Activated CD4-positive, alpha-beta T cell treated with anti-CD3 and anti-CD28 coated beads, Interleukin-2, amount 50 U/mL, for 24 hours (primary cell): Measurements from ENCODE around the gene CNFN.
"Not testable (repeated sequence)": the region's sequence is repeated elsewhere in the genome, so short reads cannot be mapped to it uniquely, and the experiment has no call there.

ENCODE experiments used
- DNase-seq, 2 donors: peaks; one replicate each; pipeline ENCODE4 v3.0.0-alpha.2; 2020; ENCODE audit warnings: low read depth in 1 of 2, low spot score in 1 of 2

Gene CNFN

DNA sequence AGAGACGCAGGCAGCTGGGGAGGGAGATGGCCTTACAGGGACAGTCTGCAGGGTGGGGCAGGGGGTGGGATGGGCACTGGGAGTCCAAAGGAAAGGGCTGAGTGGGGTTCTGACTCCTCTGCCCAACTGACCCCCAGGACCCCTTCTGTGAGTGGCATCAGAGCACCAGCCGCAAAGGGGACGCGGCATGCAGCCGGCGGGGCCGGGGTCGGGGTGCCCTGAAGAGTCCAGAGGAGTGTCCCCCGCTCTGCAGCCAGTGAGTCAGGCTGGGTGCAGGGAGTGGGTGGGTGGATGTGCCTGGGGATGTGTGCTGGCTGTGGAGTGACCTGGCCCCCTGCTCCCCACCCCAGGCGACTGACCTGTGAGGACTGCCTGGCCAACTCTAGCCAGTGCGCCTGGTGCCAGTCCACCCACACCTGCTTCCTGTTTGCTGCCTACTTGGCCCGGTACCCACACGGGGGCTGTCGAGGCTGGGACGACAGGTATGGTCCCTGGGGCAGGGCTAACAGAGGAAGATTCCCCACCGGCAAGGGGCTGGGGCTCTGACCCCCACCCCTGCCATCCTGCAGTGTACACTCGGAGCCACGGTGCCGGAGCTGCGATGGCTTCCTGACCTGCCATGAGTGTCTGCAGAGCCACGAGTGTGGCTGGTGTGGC is 38.9 kb downstream of the CNFN start:
- DNase-seq: no peak

DNA sequence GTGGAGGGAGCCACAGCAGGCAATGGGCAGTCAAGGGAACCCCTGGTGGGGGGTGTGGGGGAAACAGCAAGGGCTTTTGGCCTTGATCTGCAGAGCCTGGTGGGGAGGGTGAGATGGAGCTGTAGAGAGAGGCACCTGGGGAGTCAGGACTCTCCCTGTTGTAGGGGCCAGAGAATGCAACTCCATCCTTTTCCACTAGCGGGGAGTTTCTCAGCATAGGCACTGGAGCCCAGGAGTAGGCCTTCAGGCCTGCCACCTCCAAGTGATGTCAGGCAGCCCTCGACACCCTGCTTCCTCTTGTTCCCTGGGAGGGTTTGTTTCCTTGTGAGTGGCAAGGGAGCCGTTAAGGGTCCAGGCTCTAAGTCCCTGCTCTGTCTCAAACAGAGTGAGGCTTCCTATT is 39.7 kb downstream of the CNFN start:
- DNase-seq: no peak

DNA sequence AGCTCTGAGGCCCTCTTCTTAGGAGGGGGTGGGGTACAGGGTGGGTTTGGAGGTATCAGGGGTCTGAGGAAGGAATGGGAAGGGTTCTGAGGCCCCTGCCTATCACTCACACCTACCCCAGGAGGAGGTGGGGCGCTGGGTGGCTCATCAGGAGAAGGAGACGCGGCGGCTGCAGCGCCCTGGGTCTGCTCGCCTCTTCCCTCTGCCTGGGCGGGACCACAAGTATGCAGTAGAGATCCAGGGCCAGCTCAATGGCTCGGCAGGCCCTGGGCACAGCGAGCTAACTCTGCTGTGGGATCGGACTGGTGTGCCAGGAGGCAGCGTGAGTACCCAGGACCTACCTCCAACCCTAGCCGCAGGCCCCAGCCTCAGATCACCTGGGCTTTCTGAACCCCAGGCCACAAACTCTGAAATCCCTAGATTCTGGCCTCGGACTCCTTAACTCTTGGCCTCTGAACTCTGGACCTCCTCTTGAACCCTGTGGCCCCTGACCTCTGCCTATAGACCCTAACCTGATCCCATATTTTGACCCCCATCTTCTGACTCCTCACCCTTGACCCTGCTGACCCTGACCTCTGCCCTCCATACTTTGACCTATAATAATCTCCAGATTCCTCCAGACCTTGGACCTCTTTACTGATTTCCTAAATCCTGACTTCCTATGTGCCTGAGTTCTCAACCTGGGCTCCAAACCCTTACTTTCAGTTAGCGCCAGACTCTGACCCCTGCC is 40.6 kb downstream of the CNFN start:
- no peak for DNase-seq

DNA sequence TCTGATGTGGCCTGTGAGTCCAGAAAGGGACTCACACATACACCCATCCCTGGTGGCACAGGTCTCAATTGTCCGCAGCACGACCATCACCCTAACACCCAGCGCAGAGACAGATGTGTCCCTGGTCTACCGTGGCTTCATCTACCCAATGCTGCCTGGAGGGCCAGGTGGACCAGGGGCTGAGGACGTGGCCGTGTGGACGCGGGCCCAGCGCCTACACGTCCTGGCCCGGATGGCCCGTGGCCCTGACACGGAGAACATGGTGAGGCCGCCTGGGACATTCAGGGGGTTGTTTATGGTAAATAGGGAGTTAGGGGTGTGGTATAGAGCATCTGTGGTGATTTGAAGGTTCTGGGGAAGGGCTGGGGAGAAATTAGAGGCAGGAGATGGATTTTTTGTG is 41.9 kb downstream of the CNFN start:
- DNase-seq: no peak

DNA sequence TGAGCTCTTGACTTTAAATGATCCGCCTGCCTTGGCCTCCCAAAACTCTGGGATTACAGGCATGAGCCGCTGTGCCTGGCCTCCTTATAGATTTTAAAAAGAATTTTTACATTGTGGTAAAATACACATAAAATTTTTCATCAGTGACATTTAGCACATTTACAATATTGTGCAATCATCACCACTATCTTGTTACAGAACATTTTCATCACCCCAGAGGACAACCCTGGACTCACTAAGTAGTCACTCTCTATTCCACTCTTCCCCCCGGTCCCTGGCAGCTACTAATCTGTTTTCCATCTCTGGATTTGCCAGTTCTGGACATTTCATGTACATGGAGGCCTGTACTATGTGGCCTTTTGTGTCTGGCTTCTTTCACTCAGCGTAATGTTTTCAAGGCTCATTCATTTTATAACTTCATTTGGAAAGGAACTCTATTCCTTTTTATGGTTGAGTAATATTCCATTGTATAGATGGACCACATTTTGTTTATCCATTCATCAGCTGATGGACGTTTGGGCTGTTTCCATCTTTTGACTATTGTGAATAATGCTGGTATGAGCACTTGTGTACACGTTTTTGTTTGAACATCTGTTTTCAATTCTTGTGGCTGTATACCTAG is 44.8 kb downstream of the CNFN start:
- no peak for DNase-seq

DNA sequence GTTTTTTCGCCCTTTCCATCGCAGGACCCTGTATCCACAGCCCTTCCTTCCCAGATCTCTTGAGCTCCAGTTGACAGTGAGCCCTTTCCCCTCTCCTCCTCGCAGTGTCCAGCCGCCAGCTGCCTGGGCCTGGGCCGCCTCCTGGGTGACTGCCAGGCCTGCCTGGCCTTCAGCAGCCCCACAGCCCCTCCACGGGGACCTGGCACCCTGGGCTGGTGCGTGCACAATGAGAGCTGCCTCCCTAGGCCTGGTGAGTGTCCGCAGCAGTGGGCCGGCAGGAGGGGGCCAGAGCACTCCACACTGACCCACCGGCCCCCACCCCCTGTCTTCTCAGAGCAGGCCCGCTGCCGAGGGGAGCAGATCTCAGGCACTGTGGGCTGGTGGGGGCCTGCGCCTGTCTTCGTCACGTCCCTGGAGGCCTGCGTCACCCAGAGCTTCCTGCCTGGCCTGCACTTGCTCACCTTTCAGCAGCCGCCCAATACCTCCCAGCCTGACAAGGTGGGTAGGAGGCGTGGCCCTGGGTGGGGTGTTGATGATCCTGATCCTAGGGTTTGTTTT is 45.7 kb downstream of the CNFN start:
- no peak for DNase-seq

DNA sequence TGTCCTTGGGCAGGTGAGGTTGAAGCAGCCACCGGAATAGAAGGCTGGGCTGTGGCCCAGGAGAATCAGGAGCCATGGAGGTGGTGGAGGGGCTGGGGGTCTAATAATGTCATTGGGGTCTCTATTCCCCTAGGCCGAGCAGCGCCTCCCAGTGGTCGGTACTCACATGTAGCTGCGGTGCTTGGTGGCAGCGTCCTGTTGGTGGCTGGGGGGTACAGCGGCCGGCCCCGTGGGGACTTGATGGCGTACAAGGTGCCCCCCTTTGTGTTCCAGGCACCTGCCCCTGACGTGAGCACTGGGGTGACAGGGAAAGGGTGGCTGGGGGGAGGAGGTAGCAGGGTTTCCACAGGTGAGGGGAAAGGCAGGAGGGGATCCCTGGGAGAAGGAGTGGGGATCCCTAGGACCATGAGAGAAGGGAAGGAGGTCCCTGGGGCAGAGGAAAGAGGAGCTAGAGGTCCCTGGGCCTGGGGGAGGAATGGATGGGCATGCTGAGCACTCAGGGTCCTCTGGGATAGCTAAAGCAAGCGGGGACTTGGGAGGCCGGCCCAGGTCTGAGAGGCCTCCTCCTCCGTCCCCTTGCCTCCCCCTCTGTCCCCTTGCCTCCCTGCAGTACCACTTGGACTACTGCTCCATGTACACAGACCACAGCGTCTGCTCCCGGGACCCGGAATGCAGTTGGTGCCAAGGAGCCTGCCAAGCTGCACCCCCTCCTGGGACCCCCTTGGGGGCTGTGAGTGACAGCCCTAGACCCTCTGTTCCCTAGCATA is 46.6 kb downstream of the CNFN start:
- DNase-seq: no peak

DNA sequence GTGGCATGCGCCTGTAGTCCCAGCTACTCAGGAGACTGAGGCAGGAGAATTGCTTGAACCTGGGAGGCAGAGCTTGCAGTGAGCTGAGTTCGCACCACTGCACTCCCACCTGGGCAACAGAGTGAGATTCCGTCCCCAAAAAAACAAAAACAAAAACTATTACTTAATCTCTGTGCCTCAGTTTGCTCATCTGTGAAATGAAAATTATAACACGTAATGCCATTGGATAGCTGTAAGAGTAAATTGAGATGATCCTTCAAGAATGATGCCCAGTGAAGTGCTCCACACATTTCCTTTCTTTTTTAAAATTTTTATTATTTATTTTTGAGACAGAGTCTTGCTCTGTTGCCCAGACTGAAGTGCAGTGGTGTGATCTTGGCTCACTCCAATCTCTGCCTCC is 50.2 kb downstream of the CNFN start:
- DNase-seq: not testable (repeated sequence)

DNA sequence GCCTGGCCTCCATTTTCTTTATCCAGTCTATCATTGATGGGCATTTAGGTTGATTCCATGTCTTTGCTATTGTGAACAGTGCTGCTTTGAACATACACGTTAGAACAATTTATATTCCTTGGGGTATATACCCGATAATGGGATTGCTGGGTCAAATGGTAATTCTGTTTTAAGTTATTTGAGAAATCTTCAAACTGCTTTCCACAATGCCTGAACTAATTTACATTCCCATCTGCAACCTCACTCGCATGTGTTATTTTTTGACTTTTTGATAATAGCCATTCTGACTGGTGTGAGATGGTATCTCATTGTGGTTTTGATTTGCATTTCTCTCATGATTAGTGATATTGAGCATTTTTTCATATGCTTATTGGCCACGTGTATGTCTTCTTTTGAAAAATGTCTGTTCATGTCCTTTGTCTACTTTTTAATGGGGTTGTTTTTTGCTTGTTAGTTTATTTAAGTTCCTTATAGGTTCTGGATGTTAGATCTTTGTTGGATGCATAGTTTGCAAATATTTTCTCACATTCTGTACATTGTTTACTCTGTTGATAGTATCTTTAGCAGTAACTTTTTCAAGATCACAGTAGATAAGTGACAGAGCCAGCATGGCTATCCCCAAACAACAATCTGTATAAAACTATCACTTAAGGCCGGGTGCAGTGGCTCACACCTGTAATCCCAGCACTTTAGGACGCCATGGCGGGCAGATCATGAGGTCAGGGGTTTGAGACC is 50.8 kb downstream of the CNFN start:
- not testable (repeated sequence) for DNase-seq
